ENCODE results near the gene CAVIN1.
"Not testable (repeated sequence)": the region's sequence is repeated elsewhere in the genome, so short reads cannot be mapped to it uniquely, and the experiment has no call there.

CAVIN1 gene

DNA sequence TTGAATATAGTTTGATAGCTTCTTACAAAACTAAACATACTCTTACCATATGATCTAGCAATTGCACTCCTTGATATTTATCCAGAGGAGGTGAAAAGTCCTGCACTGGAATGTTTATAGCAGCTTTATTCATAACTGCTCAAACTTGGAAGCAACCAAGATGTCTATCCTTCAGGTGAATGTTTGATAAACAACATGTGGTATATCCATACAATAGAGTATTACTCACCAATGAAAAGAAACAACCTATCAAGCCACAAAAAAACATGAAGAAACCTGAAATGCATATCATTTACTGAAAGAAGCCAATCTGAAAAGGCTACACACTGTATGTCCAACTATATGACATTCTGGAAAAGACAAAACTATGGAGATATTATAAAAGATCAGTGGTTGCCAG is 50.9 kb downstream of the CAVIN1 start:
- DNase-seq = no peak

DNA sequence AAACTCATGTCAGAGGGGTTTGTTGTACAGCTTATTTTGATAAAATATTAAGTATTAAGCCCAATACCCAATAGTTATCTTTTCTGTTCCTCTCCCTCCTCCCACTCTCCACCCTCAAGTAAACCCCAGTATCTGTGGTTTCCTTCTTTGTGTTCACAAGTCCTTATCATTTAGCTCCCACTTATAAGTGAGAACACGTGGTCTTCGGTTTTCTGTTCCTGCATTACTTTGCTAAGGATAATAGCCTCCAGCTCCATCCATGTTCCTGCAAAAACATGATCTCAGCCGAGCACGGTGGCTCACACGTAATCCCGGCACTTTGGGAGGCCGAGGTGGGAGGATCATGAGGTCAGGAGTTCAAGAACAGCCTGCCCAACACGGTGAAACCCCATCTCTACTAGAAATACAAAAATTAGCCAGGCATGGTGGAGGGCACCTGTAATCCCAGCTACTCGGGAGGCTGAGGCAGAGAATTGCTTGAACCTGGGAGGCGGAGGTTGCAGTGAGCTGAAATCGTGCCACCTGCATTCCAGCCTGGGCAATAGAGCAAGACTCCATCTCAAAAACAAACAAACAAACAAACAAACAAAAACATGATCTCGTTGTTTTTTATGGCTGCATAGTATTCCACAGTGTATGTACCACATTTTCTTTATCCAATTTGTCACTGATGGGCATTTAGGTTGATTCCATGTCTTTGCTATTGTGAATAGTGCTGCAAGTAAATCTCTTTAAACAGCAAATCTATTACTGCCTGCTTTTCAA is 54.1 kb downstream of the CAVIN1 start:
- not testable (repeated sequence) for DNase-seq

- not testable (repeated sequence) for DNase-seq
These were observed 54.7 kb downstream of the CAVIN1 start for GRCh38 chr17:42368310-42368709.

- not testable (repeated sequence) for DNase-seq
These were observed 56.7 kb downstream of the CAVIN1 start for GRCh38 chr17:42366176-42367023.

DNA sequence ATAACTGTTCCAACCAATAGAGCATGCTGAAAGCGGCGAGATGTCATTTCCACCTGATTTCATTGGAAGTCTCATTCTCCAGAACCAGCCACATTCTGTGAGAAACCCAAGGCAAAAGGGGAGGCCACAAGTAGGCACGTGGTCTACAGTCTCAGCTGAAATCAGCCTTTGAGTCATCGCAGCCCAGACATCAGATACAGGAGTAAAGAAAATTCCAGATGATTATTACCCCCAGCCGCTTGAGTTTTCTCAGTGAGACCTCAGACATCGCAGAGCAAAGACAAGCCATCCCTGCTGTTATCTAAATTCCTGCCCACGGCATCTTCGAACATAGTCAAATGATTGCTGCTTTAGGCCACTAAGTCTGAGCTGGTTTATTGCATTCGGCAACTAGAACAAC is 57.9 kb downstream of the CAVIN1 start:
- no peak for DNase-seq

DNA sequence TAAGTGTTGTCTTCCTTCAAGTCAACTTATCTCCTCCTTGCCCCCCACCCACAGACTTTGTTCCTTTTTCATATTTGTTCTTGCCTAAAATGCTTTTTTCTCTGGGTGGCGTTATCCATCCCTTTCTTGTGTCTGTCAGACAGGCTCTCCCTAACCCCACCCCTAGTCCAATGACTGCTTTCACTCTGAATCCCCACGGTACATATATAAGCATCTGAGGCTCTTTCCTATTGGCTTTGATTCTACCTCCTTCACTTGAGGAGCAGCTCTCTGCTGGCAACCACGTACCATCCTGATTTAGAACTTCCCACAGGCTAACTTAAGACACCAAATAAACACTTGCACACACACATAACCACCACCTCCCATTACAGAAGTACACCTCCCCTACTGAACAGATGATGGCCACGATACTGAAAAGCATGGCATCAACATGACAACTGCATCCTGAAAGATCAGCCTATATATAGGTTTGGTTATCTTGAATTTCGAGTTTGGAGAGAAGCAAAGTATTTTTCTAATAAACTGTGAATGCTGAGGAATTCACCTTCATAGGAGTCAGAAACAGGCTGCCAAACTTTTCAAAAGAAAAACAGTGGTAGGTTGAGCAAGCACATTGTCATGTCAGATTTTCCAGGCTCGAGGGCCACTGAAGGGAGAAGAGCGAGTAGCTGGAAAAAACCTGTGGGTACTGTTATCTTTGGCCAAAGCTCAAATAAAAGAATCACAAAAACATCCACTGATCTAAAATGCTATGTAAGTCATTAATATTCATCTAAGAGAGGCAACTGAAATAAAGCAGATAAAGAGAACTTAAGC is 59.1 kb downstream of the CAVIN1 start:
- no peak for DNase-seq

DNA sequence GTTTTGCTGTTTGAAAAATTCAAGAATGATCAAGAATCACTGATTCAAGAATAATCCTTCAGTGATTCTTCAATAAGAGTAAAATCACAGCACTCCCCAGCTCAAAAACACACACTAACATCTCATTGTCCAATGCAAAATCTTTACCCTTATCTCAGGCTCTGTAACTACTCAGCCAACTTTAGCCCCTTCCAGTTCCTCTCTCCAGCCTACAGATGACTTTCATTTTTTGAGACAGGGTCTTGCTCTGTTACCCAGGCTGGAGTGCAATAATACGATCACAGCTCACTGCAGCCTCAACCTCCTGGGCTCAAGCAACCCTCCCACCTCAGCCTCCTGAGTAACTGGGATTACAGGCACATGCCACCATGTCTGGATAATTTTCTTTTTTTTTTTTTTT is 59.8 kb downstream of the CAVIN1 start:
- no peak for DNase-seq

DNA sequence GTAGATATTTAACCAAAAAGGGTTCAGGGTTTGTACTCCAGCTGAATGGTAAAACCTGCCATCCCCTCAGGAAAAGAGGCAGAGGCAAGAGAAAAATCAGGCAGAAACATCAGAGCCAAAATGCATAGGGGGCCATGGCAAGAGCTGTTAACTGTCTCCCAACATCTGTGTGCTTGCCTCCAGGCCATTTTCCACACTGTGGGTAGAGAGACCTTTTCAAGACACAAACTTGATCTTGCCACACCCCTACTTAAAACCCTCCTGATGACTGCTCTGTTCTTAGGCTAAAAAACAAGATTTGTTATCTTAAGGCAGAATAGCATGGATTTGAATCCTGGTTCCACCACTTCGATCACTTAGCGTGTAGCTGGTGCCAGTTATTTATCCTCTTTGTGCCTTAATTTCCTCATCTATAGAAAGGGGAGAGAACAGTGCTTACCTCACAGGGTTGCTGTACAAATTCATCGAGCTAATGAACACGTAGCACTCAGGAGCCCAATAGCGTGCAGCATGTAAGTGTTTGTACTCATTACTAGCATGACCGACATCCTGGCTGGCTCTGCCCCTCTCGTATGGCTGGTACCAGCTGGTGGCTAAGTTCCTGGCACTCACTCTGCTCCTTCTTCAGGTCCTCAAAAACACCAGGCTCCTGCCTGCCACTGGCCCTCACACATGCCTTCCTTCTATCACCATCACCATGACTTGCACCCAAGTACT is 60.7 kb downstream of the CAVIN1 start:
- no peak for DNase-seq

DNA sequence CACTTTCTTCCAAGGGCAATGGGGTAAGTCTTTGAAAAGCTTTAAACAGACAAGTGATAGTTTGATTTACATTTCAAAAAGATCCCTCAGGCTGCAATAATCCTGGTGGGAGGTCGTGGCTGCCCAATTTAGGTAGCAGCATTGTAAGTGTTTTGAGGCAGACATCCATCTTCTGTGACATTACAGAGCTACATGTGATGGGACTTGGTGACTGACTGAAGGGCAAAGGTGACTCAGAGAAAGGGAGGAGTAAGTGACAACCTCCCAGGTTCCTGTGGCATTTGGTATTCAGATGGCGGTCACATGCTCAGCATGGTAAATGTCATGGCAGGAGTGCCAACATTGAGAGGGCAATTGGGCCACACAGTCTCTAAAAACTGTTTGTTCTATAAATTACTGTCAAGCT is 61.3 kb downstream of the CAVIN1 start:
- DNase-seq = no peak

DNA sequence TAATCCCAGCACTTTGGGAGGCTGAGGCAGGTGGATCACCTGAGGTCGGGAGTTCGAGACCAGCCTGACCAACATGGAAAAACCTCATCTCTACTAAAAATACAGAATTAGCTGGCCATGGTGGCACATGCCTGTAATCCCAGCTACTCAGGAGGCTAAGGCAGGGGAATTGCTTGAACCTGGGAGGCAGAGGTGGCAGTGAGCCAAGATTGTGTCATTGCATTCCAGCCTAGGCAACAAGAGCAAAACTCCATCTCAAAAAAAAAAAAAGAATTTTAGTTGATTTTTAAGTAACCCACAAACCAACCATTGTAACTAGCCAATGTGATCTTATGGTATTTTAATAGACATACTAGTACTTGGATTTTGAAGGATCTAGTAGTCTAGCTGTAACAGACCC is 62.7 kb downstream of the CAVIN1 start:
- DNase-seq = not testable (repeated sequence)

DNA sequence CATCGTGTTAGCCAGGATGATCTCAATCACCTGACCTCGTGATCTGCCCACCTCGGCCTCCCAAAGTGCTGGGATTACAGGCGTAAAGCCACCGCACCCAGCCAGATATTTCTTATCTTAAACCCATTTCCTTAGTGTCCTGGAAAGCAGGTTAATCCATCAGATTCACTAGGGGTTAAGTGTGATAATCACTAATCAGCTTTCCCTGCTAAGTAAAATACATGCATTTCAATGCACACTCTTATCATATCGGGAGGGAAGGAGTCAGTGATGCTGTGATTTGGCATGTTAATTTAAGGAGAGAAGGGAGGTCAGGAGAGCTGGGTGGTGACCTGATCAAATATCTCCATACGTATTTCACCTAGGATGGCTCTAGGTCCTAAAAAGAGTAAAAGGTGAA is 63.9 kb downstream of the CAVIN1 start:
- no peak for DNase-seq

GRCh38 chr17:42358434-42358833 is 64.6 kb downstream of the CAVIN1 start:
- no peak for DNase-seq

GRCh38 chr17:42354956-42355843 is 67.9 kb downstream of the CAVIN1 start:
- no peak for DNase-seq
